Brain microvascular endothelial cell (primary cell): Measurements from ENCODE around the gene KRTCAP2.

Experiments used
- DNase-seq: peaks from one replicate; pipeline ENCODE4 v3.0.0-alpha.2; 2020
- H3K27ac ChIP-seq: fragments of 250-450 bp; sonication (Bioruptor Pico); 2 replicates; pipeline ENCODE4 v1.5.1; 2020; ENCODE audit warnings: mild to moderate bottlenecking, moderate library complexity
- H3K27me3 ChIP-seq: fragments of 250-450 bp; sonication (Bioruptor Pico); replicated peaks from 2 replicates; pipeline ENCODE4 v1.5.1; 2020; ENCODE audit warnings: mild to moderate bottlenecking
- H3K36me3 ChIP-seq: fragments of 250-450 bp; sonication (Bioruptor Pico); replicated peaks from 2 replicates; pipeline ENCODE4 v1.5.1; 2020; ENCODE audit warnings: mild to moderate bottlenecking
- H3K4me3 ChIP-seq: 2 replicates; pipeline ENCODE4 v1.5.1; 2011; ENCODE audit warnings: low read depth, mild to moderate bottlenecking, control low read depth, low read length, moderate library complexity
- CTCF ChIP-seq: IDR thresholded peaks from 2 replicates; pipeline ENCODE4 v1.5.1; 2011; ENCODE audit warnings: low read depth, mild to moderate bottlenecking, moderate library complexity, low read length, control low read depth, inconsistent platforms; ENCODE audit errors: missing control alignments
- in situ Hi-C: cut with HindIII; loops from 2 replicates; pipeline ENCODE4 v1.10.0; 2017; ENCODE audit warnings: low sequenced_read_pairs, low pct_ligation_motif_present

Gene KRTCAP2

DNA sequence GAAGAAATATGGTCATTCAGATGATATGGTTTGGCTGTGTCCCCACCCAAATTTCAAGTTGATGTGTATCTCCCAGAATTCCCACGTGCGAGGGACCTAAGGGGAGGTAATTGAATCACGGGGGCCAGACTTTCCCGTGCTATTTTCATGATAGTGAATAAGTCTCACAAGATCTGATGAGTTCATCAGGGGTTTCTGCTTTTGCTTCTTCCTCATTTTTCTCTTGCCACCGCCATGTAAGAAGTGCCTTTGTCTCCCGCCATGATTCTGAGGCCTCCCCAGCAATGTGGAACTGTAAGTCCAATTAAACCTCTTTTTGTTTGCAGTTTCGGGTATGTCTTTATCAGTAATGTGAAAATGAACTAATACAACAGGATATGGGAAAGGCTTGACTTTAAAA, 31.4 kb downstream of the KRTCAP2 start:
- Histone ChIP-seq H3K36me3 (peaks cover 6% of the 10 kb centered on the region), H3K27me3 (no peaks in the 10 kb centered on the region), H3K27ac (no peak overlapping the region), H3K4me3 (no peak overlapping the region)
- DNase-seq, result no peak
- no peak for TF ChIP-seq CTCF
- in situ Hi-C loops, result no loop called here

GRCh38 chr1:155140630-155140953, 32.5 kb downstream of the KRTCAP2 start:
- no peak for TF ChIP-seq CTCF
- peaks cover 6% of the 10 kb centered on the region for H3K36me3 ChIP-seq
- no peaks in the 10 kb centered on the region for H3K27me3 ChIP-seq
- peak overlapping the region; percentile 93 for H3K4me3 ChIP-seq
- no peak for DNase-seq
- H3K27ac ChIP-seq, result no peak overlapping the region
- in situ Hi-C loops, result no loop called here

GRCh38 chr1:155139895-155140629, 33.0 kb downstream of the KRTCAP2 start, which contains the start of gene DPM3:
DPM3 (minus strand) TSS chr1:155140531; CDS start chr1:155140240, 291 bp downstream.
- Histone ChIP-seq H3K36me3 (peaks cover 6% of the 10 kb centered on the region), H3K27ac (peak within 1 kb of the TSS; percentile 68), H3K27me3 (no peaks in the 10 kb centered on the region), H3K4me3 (peak within 1 kb of the TSS; percentile 93)
- DNase-seq, result peak; percentile 68
- in situ Hi-C loops, result no loop called here
- peak; percentile 0 for TF ChIP-seq CTCF

DNA sequence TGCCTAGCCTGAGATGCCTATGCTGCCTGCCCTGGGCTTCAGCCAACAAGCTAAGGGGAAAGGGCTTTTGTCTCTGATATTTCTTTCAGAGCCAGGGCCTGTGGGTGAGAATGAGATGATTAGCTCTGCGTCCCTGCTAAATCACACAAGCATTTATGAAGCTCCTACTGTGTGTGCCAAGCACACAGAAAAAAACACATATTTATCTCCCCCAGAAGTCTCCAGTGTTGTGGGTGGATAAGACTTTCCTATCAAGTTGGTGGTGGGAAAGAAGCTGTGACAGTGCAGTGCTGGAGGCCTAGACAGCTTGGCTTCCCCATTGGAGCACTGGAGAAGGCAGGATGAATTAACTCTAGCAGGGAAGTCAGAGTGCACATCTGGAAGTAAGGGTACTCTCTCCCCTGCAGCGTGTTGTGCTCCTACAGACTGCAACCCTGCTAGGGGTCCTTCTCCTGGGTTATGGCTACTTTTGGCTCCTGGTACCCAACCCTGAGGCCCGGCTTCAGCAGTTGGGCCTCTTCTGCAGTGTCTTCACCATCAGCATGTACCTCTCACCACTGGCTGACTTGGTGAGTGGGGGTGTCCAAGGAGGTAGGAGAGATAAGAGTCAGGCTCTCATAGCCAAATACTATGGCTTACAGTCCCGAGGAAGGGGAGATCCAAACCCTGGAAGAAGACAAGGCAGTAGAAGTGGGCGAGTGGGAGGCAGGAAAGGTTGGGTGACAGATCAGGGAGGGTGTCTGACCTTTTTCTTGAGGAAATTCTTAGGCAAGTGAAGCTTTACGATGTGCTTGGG, 35.8 kb downstream of the KRTCAP2 start:
- H3K27ac ChIP-seq, result no peak overlapping the region
- TF ChIP-seq CTCF, result no peak
- no peak for DNase-seq
- peak overlapping the region; percentile 48 for H3K4me3 ChIP-seq
- H3K27me3 ChIP-seq, result no peaks in the 10 kb centered on the region
- in situ Hi-C loops, result no loop called here
- H3K36me3 ChIP-seq, result peaks cover 6% of the 10 kb centered on the region

DNA sequence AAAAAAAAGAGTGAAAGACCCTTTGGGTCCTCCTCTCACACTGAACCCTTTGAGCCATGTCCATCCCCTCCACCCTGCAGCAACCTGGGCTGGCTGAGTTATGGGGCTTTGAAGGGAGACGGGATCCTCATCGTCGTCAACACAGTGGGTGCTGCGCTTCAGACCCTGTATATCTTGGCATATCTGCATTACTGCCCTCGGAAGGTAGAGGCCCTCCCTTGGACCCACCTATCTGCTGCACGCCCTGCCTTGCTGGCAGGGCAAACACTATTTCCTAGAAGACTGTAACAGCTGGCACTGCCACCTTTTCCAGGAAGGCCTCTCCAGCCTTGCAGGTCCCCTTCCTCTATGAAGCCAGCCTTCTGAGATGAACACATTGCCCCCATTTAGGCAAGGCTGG, 36.4 kb downstream of the KRTCAP2 start:
- H3K27ac ChIP-seq, result peak overlapping the region; percentile 98
- DNase-seq, result no peak
- no peaks in the 10 kb centered on the region for H3K27me3 ChIP-seq
- in situ Hi-C loops, result no loop called here
- peak overlapping the region; percentile 48 for H3K4me3 ChIP-seq
- no peak for TF ChIP-seq CTCF
- H3K36me3 ChIP-seq, result peaks cover 6% of the 10 kb centered on the region
